Measurements from ENCODE around the gene ATP5F1E.
A peak's percentile ranks its signal among the peaks of the same experiment; 100 is the strongest.

ATP5F1E gene

DNA sequence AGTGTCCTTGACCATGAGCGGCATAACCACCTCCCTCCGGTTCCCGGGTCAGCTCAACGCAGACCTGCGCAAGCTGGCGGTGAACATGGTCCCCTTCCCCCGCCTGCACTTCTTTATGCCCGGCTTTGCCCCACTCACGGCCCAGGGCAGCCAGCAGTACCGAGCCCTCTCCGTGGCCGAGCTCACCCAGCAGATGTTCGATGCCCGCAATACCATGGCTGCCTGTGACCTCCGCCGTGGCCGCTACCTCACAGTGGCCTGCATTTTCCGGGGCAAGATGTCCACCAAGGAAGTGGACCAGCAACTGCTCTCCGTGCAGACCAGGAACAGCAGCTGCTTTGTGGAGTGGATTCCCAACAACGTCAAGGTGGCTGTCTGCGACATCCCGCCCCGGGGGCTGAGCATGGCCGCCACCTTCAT lies 8.0 kb downstream of the ATP5F1E start:
- CTCF ChIA-PET, result no interaction called here

DNA sequence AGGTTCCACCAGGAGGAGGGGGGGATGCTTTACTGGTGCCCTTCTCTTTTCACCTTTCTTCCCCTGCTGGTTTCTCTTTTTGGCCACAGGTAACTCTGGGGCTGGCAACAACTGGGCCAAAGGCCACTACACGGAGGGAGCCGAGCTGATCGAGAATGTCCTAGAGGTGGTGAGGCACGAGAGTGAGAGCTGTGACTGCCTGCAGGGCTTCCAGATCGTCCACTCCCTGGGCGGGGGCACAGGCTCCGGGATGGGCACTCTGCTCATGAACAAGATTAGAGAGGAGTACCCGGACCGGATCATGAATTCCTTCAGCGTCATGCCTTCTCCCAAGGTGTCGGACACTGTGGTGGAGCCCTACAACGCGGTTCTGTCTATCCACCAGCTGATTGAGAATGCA lies 8.5 kb downstream of the ATP5F1E start:
- Histone ChIP-seq H3K9me3 (ENCODE audit: control extremely low read depth in 1 of 5, control insufficient read depth in 4 of 5, insufficient read depth in 2 of 5, low read depth in 1 of 5, low read length in 4 of 5) (no peaks in the 10 kb centered on the region), H3K36me3 (ENCODE audit: control insufficient read depth in 4 of 4, insufficient read depth in 4 of 4, low read length in 3 of 4) (peaks cover 11 to 57% (median 40%) of the 10 kb centered on the region in 4 experiments), H3K4me3 (ENCODE audit: control insufficient read depth in 1 of 7, extremely low read depth in 1 of 7, insufficient read depth in 4 of 7, low read depth in 2 of 7, low read length in 6 of 7) (no peak overlapping the region), H3K27me3 (replicated peaks in 2 of 5; ENCODE audit: control insufficient read depth in 4 of 5, insufficient read depth in 5 of 5, low read length in 4 of 5) (no peaks in the 10 kb centered on the region), H3K27ac (ENCODE audit: insufficient read depth in 1 of 2, low read depth in 1 of 2, low read length in 2 of 2, poor library complexity in 1 of 2, severe bottlenecking in 2 of 2) (no peak overlapping the region), H3K4me1 (ENCODE audit: control extremely low read depth in 1 of 4, control insufficient read depth in 4 of 4, insufficient read depth in 4 of 4, low read length in 3 of 4) (peaks cover under 1 to 17% (median 9%) of the 10 kb centered on the region in 4 experiments)
- no peak for DNase-seq
- CTCF ChIA-PET, result no interaction called here
- POLR2A ChIA-PET, result no interaction called here
- WGBS (ENCODE audit: insufficient coverage), result 97% methylated on average over 13 of the region's 13 CpGs

More for the DNA sequence above, 8.0 kb downstream of the ATP5F1E start:
- Histone ChIP-seq H3K4me3 (ENCODE audit: control insufficient read depth in 1 of 7, extremely low read depth in 1 of 7, insufficient read depth in 4 of 7, low read depth in 2 of 7, low read length in 6 of 7) (no peak overlapping the region), H3K9me3 (ENCODE audit: control extremely low read depth in 1 of 5, control insufficient read depth in 4 of 5, insufficient read depth in 2 of 5, low read depth in 1 of 5, low read length in 4 of 5) (no peaks in the 10 kb centered on the region), H3K4me1 (ENCODE audit: control extremely low read depth in 1 of 4, control insufficient read depth in 4 of 4, insufficient read depth in 4 of 4, low read length in 3 of 4) (peaks cover 2 to 17% (median 8%) of the 10 kb centered on the region in 4 experiments), H3K36me3 (ENCODE audit: control insufficient read depth in 4 of 4, insufficient read depth in 4 of 4, low read length in 3 of 4) (peaks cover 15 to 62% (median 42%) of the 10 kb centered on the region in 4 experiments), H3K27me3 (replicated peaks in 2 of 5; ENCODE audit: control insufficient read depth in 4 of 5, insufficient read depth in 5 of 5, low read length in 4 of 5) (no peaks in the 10 kb centered on the region), H3K27ac (ENCODE audit: insufficient read depth in 1 of 2, low read depth in 1 of 2, low read length in 2 of 2, poor library complexity in 1 of 2, severe bottlenecking in 2 of 2) (no peak overlapping the region)
- POLR2A ChIA-PET, result interaction anchor here (0.6 kb wide), 1 partner anchor 27 kb away, joined by 8 read pairs; no protein-coding TSS in a partner anchor
- DNase-seq, result no peak
- 98% methylated on average over 23 of the region's 24 CpGs for WGBS (ENCODE audit: insufficient coverage)

DNA sequence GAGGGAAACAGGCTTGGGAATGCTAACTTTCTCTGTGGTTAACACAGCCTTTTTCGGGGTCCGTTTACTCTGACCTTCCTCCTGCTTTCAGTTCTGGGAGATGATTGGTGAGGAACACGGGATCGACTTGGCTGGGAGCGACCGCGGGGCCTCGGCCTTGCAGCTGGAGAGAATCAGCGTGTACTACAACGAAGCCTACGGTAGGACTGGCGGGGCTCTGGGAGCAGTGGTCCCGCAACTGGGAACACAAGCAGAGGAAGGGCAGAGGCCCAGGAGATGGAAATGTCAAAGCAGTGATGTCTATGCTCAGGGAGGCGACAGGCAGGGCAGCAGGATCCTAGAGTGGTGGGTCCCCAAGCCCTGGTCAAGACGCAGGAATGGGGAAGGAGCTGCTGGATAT lies 9.4 kb downstream of the ATP5F1E start:
- ChIA-PET CTCF (interaction anchor here (0.6 kb wide), 1 partner anchor 55 kb away, joined by 4 read pairs; no protein-coding TSS in a partner anchor), POLR2A (no interaction called here)
- H3K36me3 ChIP-seq (ENCODE audit: control insufficient read depth in 4 of 4, insufficient read depth in 4 of 4, low read length in 3 of 4), result peaks cover 10 to 48% (median 35%) of the 10 kb centered on the region in 4 experiments
- no peaks in the 10 kb centered on the region for H3K9me3 ChIP-seq (ENCODE audit: control extremely low read depth in 1 of 5, control insufficient read depth in 4 of 5, insufficient read depth in 2 of 5, low read depth in 1 of 5, low read length in 4 of 5)
- 97% methylated on average over 15 of the region's 15 CpGs for WGBS (ENCODE audit: insufficient coverage)
- no peak for DNase-seq
- no peak overlapping the region for H3K4me3 ChIP-seq (ENCODE audit: control insufficient read depth in 1 of 7, extremely low read depth in 1 of 7, insufficient read depth in 4 of 7, low read depth in 2 of 7, low read length in 6 of 7)
- no peaks in the 10 kb centered on the region for H3K27me3 ChIP-seq (replicated peaks in 2 of 5; ENCODE audit: control insufficient read depth in 4 of 5, insufficient read depth in 5 of 5, low read length in 4 of 5)
- no peak overlapping the region for H3K27ac ChIP-seq (ENCODE audit: insufficient read depth in 1 of 2, low read depth in 1 of 2, low read length in 2 of 2, poor library complexity in 1 of 2, severe bottlenecking in 2 of 2)
- H3K4me1 ChIP-seq (ENCODE audit: control extremely low read depth in 1 of 4, control insufficient read depth in 4 of 4, insufficient read depth in 4 of 4, low read length in 3 of 4), result peaks cover 0 to 25% (median 15%) of the 10 kb centered on the region in 4 experiments

DNA sequence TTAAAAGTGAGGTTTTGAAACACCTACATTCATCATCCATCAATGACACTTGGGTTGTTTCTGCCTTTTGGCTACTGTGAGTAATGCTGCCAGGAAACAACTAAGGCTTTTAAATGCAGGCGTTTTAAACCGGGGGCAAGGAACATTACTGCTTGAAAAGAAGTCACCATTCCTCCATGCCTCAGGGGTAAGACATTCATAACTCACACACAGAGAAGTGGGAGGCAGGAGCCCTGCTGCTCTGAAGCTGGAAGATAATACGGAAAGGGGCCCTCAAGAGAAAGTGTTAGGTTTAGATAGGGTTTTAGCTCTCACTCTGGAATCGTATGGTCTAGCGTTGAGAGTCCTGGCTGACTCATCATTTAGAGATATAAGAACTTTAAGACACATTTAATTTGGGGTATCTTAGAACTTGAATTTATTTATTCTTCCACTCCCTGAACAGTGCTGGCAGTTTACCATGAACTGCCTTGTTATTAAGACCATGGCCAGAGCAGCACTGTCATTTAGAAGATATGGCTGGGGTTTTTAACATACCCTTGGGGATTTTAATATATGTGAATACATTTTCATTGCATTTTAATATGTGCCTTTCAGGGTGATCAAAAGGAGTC lies 11.1 kb downstream of the ATP5F1E start:
- Histone ChIP-seq H3K36me3 (ENCODE audit: control insufficient read depth in 4 of 4, insufficient read depth in 4 of 4, low read length in 3 of 4) (peaks cover 9 to 33% (median 30%) of the 10 kb centered on the region in 4 experiments), H3K9me3 (ENCODE audit: control extremely low read depth in 1 of 5, control insufficient read depth in 4 of 5, insufficient read depth in 2 of 5, low read depth in 1 of 5, low read length in 4 of 5) (no peaks in the 10 kb centered on the region), H3K27me3 (replicated peaks in 2 of 5; ENCODE audit: control insufficient read depth in 4 of 5, insufficient read depth in 5 of 5, low read length in 4 of 5) (no peaks in the 10 kb centered on the region), H3K4me1 (ENCODE audit: control extremely low read depth in 1 of 4, control insufficient read depth in 4 of 4, insufficient read depth in 4 of 4, low read length in 3 of 4) (peaks cover 9 to 42% (median 32%) of the 10 kb centered on the region in 4 experiments), H3K4me3 (ENCODE audit: control insufficient read depth in 1 of 7, extremely low read depth in 1 of 7, insufficient read depth in 4 of 7, low read depth in 2 of 7, low read length in 6 of 7) (peak overlapping the region in 1 of 7 experiments; percentile 39), H3K27ac (ENCODE audit: insufficient read depth in 1 of 2, low read depth in 1 of 2, low read length in 2 of 2, poor library complexity in 1 of 2, severe bottlenecking in 2 of 2) (peak overlapping the region in 1 of 2 experiments; percentile 71)
- DNase-seq, result peak; percentile 56 to 78 (median 62)
- ChIA-PET CTCF (interaction anchor here (0.7 kb wide), 1 partner anchor 54 kb away, joined by 3 read pairs; no protein-coding TSS in a partner anchor), POLR2A (no interaction called here)
- no CpG with 5 or more reads among the region's 5 CpGs for WGBS (ENCODE audit: insufficient coverage)

DNA sequence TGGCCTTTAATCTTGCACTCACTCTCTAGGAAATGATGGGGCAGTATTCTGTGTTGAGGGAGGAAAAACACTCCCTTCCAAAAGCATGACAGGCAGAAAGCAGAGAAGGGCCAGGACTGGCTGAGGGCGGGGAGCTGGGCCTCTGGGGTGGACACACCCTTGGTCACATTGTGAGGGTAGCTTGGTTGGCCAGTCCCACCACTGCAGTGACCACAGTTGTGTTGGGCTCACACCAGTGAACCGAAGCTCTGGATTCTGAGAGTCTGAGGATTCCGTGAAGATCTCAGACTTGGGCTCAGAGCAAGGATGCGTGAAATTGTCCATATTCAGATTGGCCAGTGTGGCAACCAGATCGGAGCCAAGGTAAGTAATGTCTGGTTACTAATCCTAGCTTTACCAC lies 12.9 kb downstream of the ATP5F1E start, which contains the start of gene TUBB1:
TSS of gene TUBB1 (plus strand) at position 213 of the 400 bp plus-strand sequence. CDS start at position 307, 94 bp downstream.
- Histone ChIP-seq H3K4me3 (ENCODE audit: control insufficient read depth in 1 of 7, extremely low read depth in 1 of 7, insufficient read depth in 4 of 7, low read depth in 2 of 7, low read length in 6 of 7) (peak within 1 kb of the TSS in 1 of 7 experiments; percentile 3), H3K4me1 (ENCODE audit: control extremely low read depth in 1 of 4, control insufficient read depth in 4 of 4, insufficient read depth in 4 of 4, low read length in 3 of 4) (peaks cover 9 to 60% (median 49%) of the 10 kb centered on the region in 4 experiments), H3K9me3 (ENCODE audit: control extremely low read depth in 1 of 5, control insufficient read depth in 4 of 5, insufficient read depth in 2 of 5, low read depth in 1 of 5, low read length in 4 of 5) (no peaks in the 10 kb centered on the region), H3K27me3 (replicated peaks in 2 of 5; ENCODE audit: control insufficient read depth in 4 of 5, insufficient read depth in 5 of 5, low read length in 4 of 5) (no peaks in the 10 kb centered on the region), H3K27ac (ENCODE audit: insufficient read depth in 1 of 2, low read depth in 1 of 2, low read length in 2 of 2, poor library complexity in 1 of 2, severe bottlenecking in 2 of 2) (peak within 1 kb of the TSS in 1 of 2 experiments; percentile 71), H3K36me3 (ENCODE audit: control insufficient read depth in 4 of 4, insufficient read depth in 4 of 4, low read length in 3 of 4) (peaks cover 0 to 16% (median 14%) of the 10 kb centered on the region in 4 experiments)
- DNase-seq, result no peak
- WGBS (ENCODE audit: insufficient coverage), result 73% methylated on average over 5 of the region's 5 CpGs
- ChIA-PET POLR2A (no interaction called here), CTCF (interaction anchor here (0.7 to 1.7 kb wide), 6 partner anchors 9 to 22 kb away, joined by 3 to 4 read pairs (median 3); partner anchors contain the start of gene ATP5F1E)

DNA sequence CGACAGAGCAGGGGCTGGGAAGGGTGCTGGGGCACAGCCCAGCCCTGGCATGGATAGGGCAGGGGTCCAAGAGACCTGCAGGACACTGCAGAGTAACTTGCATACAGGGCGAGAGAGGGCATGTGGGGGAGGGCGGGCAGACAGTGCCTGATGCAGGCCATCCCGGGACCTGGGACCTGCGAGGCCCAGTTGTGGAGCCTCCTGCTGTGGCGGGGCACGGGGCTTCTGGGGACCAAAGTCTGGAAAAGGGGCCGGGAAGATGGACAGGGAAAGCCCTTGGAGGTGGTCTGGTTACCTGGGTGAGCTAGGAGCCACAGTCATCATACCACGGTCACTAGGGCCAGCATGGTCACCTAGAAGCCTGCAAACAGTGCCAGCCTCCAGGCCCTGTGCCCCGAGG lies 13.3 kb downstream of the ATP5F1E start:
- H3K36me3 ChIP-seq (ENCODE audit: control insufficient read depth in 4 of 4, insufficient read depth in 4 of 4, low read length in 3 of 4), result peaks cover 0 to 12% (median 11%) of the 10 kb centered on the region in 4 experiments
- no peak for DNase-seq
- CTCF ChIA-PET, result interaction anchor here (0.7 to 1.7 kb wide), 6 partner anchors 9 to 22 kb away, joined by 3 to 4 read pairs (median 3); partner anchors contain the start of gene ATP5F1E
- peaks cover 11 to 64% (median 52%) of the 10 kb centered on the region in 4 experiments for H3K4me1 ChIP-seq (ENCODE audit: control extremely low read depth in 1 of 4, control insufficient read depth in 4 of 4, insufficient read depth in 4 of 4, low read length in 3 of 4)
- peak overlapping the region in 1 of 2 experiments; percentile 11 for H3K27ac ChIP-seq (ENCODE audit: insufficient read depth in 1 of 2, low read depth in 1 of 2, low read length in 2 of 2, poor library complexity in 1 of 2, severe bottlenecking in 2 of 2)
- H3K4me3 ChIP-seq (ENCODE audit: control insufficient read depth in 1 of 7, extremely low read depth in 1 of 7, insufficient read depth in 4 of 7, low read depth in 2 of 7, low read length in 6 of 7), result peak overlapping the region in 1 of 7 experiments; percentile 3
- POLR2A ChIA-PET, result interaction anchor here (0.7 kb wide), 1 partner anchor 20 kb away, joined by 4 read pairs; no protein-coding TSS in a partner anchor
- no peaks in the 10 kb centered on the region for H3K27me3 ChIP-seq (replicated peaks in 2 of 5; ENCODE audit: control insufficient read depth in 4 of 5, insufficient read depth in 5 of 5, low read length in 4 of 5)
- 86% methylated on average over 8 of the region's 10 CpGs for WGBS (ENCODE audit: insufficient coverage)
- H3K9me3 ChIP-seq (ENCODE audit: control extremely low read depth in 1 of 5, control insufficient read depth in 4 of 5, insufficient read depth in 2 of 5, low read depth in 1 of 5, low read length in 4 of 5), result no peaks in the 10 kb centered on the region
